Endothelial cell (in vitro differentiated cells): ENCODE results near the gene DLGAP1. TPM values are rescaled to one million over a fixed set of nuclear protein-coding genes. Genes with fewer than 3 reads are reported as not detected.

Experiments used
- DNase-seq: peaks from one replicate; pipeline ENCODE4 v3.0.0; 2021; ENCODE audit warnings: low spot score
- H3K27ac Mint-ChIP-seq: one replicate; pipeline ENCODE4 v1.8.0; 2021; ENCODE audit warnings: mixed read lengths, inconsistent platforms; ENCODE audit not compliant: unreplicated experiment
- H3K27me3 Mint-ChIP-seq: one replicate; pipeline ENCODE4 v1.8.0; 2021; ENCODE audit warnings: mild to moderate bottlenecking, moderate library complexity, mixed read lengths, inconsistent platforms; ENCODE audit not compliant: unreplicated experiment
- H3K36me3 Mint-ChIP-seq: one replicate; pipeline ENCODE4 v1.8.0; 2021; ENCODE audit warnings: mild to moderate bottlenecking, low read depth, mixed read lengths, inconsistent platforms; ENCODE audit not compliant: unreplicated experiment
- H3K4me1 Mint-ChIP-seq: one replicate; pipeline ENCODE4 v1.8.0; 2021; ENCODE audit warnings: mild to moderate bottlenecking, mixed read lengths, inconsistent platforms; ENCODE audit not compliant: unreplicated experiment
- H3K4me3 Mint-ChIP-seq: one replicate; pipeline ENCODE4 v1.8.0; 2021; ENCODE audit warnings: mild to moderate bottlenecking, mixed read lengths, inconsistent platforms; ENCODE audit not compliant: unreplicated experiment
- H3K9me3 Mint-ChIP-seq: one replicate; pipeline ENCODE4 v1.8.0; 2021; ENCODE audit warnings: mixed read lengths, inconsistent platforms; ENCODE audit not compliant: unreplicated experiment
- microRNA-seq: library from miRNA; unstranded; fragments of <30 nt; microRNA quantifications from one replicate; pipeline ENCODE4, GENCODE V29; 2020; ENCODE audit not compliant: unreplicated experiment
- total RNA-seq: library from RNA; stranded (reverse); fragmentation: NEBNext Ultra II Directional; extraction: Animal tissue kit (Norgen Biotek cat#: 25700); gene quantifications from one replicate; pipeline ENCODE4 v1.2.1, GENCODE V29; 2021; ENCODE audit not compliant: unreplicated experiment
- TF ChIP-seq, protein P1 (sequence below): fragments of 200-600 bp; sonication (generic); IDR thresholded peaks from one replicate; pipeline ENCODE4 v1.5.0; 2021; ENCODE audit warnings: antibody characterized with exemption; ENCODE audit not compliant: unreplicated experiment

Gene DLGAP1
- total RNA-seq, 1 donor from 2014 or later, result 1.8 TPM

DNA sequence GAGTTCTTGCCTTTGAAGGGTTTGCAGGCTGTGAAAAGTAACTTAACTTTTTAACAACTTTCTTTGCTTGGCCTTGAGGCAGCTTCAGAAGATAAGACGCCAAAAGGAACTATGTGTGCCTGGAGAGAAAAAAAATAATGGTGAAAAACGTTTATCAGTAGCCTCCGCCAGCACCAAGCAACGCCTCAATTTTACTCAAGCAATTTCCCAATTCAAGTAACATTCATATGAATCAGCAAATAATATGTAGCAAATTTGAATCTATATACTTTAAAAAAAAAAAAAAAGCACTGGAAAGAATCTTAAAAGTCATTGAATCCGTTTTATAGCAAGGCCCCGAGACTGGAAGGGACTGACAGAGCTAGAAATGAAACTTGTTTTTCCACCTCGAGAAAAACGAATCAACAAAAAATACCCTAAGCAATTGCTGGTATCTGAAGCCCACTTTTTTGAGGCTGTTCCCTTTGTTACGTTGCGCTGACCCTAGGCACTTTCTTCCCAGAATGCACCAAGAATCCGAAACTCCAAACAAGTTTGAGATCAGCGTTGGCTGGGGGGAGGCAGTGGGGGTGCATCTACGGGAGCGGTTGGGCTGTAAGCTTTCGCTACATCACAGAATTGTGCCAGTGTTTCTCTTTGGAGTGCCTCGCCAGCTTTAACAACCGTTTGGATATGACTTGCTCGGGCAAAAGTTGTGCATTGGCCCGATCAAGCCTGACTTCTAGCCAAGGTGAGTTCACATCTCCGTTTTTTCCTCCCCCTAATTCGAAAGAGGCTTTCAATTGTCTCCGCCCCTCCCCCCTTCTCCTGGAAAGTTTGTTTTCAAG is 1007.8 kb downstream of the DLGAP1 start:
- Mint-ChIP-seq H3K9me3 (no peaks in the 10 kb centered on the region), H3K4me3 (peak overlapping the region; percentile 94), H3K27me3 (peaks cover 36% of the 10 kb centered on the region), H3K27ac (peak overlapping the region; percentile 99), H3K36me3 (peaks cover 8% of the 10 kb centered on the region), H3K4me1 (peaks cover 23% of the 10 kb centered on the region)
- TF ChIP-seq, protein P1, sequence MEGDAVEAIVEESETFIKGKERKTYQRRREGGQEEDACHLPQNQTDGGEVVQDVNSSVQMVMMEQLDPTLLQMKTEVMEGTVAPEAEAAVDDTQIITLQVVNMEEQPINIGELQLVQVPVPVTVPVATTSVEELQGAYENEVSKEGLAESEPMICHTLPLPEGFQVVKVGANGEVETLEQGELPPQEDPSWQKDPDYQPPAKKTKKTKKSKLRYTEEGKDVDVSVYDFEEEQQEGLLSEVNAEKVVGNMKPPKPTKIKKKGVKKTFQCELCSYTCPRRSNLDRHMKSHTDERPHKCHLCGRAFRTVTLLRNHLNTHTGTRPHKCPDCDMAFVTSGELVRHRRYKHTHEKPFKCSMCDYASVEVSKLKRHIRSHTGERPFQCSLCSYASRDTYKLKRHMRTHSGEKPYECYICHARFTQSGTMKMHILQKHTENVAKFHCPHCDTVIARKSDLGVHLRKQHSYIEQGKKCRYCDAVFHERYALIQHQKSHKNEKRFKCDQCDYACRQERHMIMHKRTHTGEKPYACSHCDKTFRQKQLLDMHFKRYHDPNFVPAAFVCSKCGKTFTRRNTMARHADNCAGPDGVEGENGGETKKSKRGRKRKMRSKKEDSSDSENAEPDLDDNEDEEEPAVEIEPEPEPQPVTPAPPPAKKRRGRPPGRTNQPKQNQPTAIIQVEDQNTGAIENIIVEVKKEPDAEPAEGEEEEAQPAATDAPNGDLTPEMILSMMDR, result no peak
- DNase-seq, result peak; percentile 48

Small RNA genes within 50 kb of the gene (microRNA-seq; reads per million reads assigned to microRNA genes)
- gene MIR6718, result 0.35 reads per million
